Mesothelial cell of epicardium (in vitro differentiated cells): ENCODE measurements around the gene PRODH. TPM values are rescaled to one million over a fixed set of nuclear protein-coding genes. Genes with fewer than 3 reads are reported as not detected.
"Not testable (repeated sequence)": the region's sequence is repeated elsewhere in the genome, so short reads cannot be mapped to it uniquely, and the experiment has no call there.

ENCODE experiments used
- DNase-seq, 2 experiments: peaks; one replicate each; pipeline ENCODE4 v3.0.0; 2021; ENCODE audit warnings: low spot score in 2 of 2; ENCODE audit not compliant: unreplicated experiment in 2 of 2
- H3K27ac Mint-ChIP-seq: 2 replicates; pipeline ENCODE4 v1.8.0; 2021; ENCODE audit warnings: mixed read lengths
- H3K27me3 Mint-ChIP-seq: 2 replicates; pipeline ENCODE4 v1.8.0; 2021; ENCODE audit warnings: low read depth, mixed read lengths
- H3K36me3 Mint-ChIP-seq: 2 replicates; pipeline ENCODE4 v1.8.0; 2021; ENCODE audit warnings: mixed read lengths
- H3K4me1 Mint-ChIP-seq: 2 replicates; pipeline ENCODE4 v1.8.0; 2021; ENCODE audit warnings: mixed read lengths
- H3K4me3 Mint-ChIP-seq: 2 replicates; pipeline ENCODE4 v1.8.0; 2021; ENCODE audit warnings: mild to moderate bottlenecking, moderate library complexity, mixed read lengths
- H3K9me3 Mint-ChIP-seq: 2 replicates; pipeline ENCODE4 v1.8.0; 2021; ENCODE audit warnings: mixed read lengths
- CTCF ChIP-seq: fragments of 200-600 bp; sonication (generic); IDR thresholded peaks from one replicate; pipeline ENCODE4 v1.5.0; 2021; ENCODE audit warnings: antibody characterized with exemption; ENCODE audit not compliant: unreplicated experiment
- total RNA-seq: library from RNA; stranded (reverse); gene quantifications from 3 replicates; pipeline ENCODE4 v1.2.1, GENCODE V29; 2021

The PRODH gene
- total RNA-seq, 1 donor from 2014 or later = 2.1 TPM

- no peak for TF ChIP-seq CTCF
- H3K4me3 Mint-ChIP-seq = no peak overlapping the region
- no peak overlapping the region for H3K27ac Mint-ChIP-seq
- H3K4me1 Mint-ChIP-seq = peaks cover 1% of the 10 kb centered on the region
- H3K9me3 Mint-ChIP-seq = no peaks in the 10 kb centered on the region
- no peaks in the 10 kb centered on the region for H3K36me3 Mint-ChIP-seq
- DNase-seq = no peak
- peaks cover 9% of the 10 kb centered on the region for H3K27me3 Mint-ChIP-seq
These were observed 38.5 kb upstream of the PRODH start for GRCh38 chr22:18974477-18975180.

GRCh38 chr22:18973264-18974031, 37.4 kb upstream of the PRODH start:
- Mint-ChIP-seq H3K9me3 (no peaks in the 10 kb centered on the region), H3K4me1 (peaks cover 4% of the 10 kb centered on the region), H3K36me3 (no peaks in the 10 kb centered on the region), H3K27ac (no peak overlapping the region), H3K27me3 (peaks cover 18% of the 10 kb centered on the region), H3K4me3 (no peak overlapping the region)
- no peak for TF ChIP-seq CTCF
- no peak for DNase-seq

- not testable (repeated sequence) for DNase-seq, H3K4me3 Mint-ChIP-seq
These were observed 36.5 kb upstream of the PRODH start for GRCh38 chr22:18972591-18972990.

GRCh38 chr22:18972029-18972428, 35.9 kb upstream of the PRODH start:
- not testable (repeated sequence) for DNase-seq, H3K36me3 Mint-ChIP-seq, H3K9me3 Mint-ChIP-seq, H3K27ac Mint-ChIP-seq, H3K4me1 Mint-ChIP-seq
- Mint-ChIP-seq H3K4me3 (peak overlapping the region; percentile 62), H3K27me3 (peaks cover 23% of the 10 kb centered on the region)

More at GRCh38 chr22:18972591-18972990, 36.5 kb upstream of the PRODH start:
- not testable (repeated sequence) for H3K27ac Mint-ChIP-seq, H3K4me1 Mint-ChIP-seq, H3K36me3 Mint-ChIP-seq, H3K9me3 Mint-ChIP-seq
- H3K27me3 Mint-ChIP-seq = peaks cover 21% of the 10 kb centered on the region

- H3K4me3 Mint-ChIP-seq = peak overlapping the region; percentile 62
- no peaks in the 10 kb centered on the region for H3K9me3 Mint-ChIP-seq
- H3K4me1 Mint-ChIP-seq = peaks cover 4% of the 10 kb centered on the region
- H3K27ac Mint-ChIP-seq = no peak overlapping the region
- no peak for DNase-seq
- peaks cover 24% of the 10 kb centered on the region for H3K27me3 Mint-ChIP-seq
- no peaks in the 10 kb centered on the region for H3K36me3 Mint-ChIP-seq
- no peak for TF ChIP-seq CTCF
These were observed 35.2 kb upstream of the PRODH start for GRCh38 chr22:18971321-18971751.

GRCh38 chr22:18970948-18971315, 34.8 kb upstream of the PRODH start:
- DNase-seq = no peak
- Mint-ChIP-seq H3K27ac (no peak overlapping the region), H3K4me1 (peaks cover 4% of the 10 kb centered on the region), H3K27me3 (peaks cover 24% of the 10 kb centered on the region), H3K36me3 (no peaks in the 10 kb centered on the region), H3K9me3 (no peaks in the 10 kb centered on the region), H3K4me3 (peak overlapping the region; percentile 62)
- no peak for TF ChIP-seq CTCF
